Kidney epithelial cell (primary cell): ENCODE results near the gene NOL7. TPM values are rescaled to one million over a fixed set of nuclear protein-coding genes. Genes with fewer than 3 reads are reported as not detected.

Experiments
- DNase-seq: peaks from one replicate; pipeline ENCODE4 v3.0.0-alpha.2; 2010; ENCODE audit warnings: low read depth
- H3K27me3 ChIP-seq: 2 replicates; pipeline ENCODE4 v1.6.0; 2011; ENCODE audit warnings: low read length; ENCODE audit not compliant: control insufficient read depth, insufficient read depth
- H3K36me3 ChIP-seq: 2 replicates; pipeline ENCODE4 v1.5.1; 2011; ENCODE audit warnings: low read length; ENCODE audit not compliant: control insufficient read depth, insufficient read depth
- H3K4me3 ChIP-seq: 2 replicates; pipeline ENCODE4 v1.5.1; 2011; ENCODE audit warnings: low read depth, mild to moderate bottlenecking, control low read depth, low read length
- total RNA-seq: library from RNA; depleted of rRNA; stranded (reverse); fragments of >200 nt; gene quantifications from 2 replicates; pipeline ENCODE4 v1.2.3, GENCODE V29; 2015
- TF ChIP-seq, protein P1 (sequence below): IDR thresholded peaks from 2 replicates; pipeline ENCODE4 v1.5.1; 2011; ENCODE audit warnings: mild to moderate bottlenecking, moderate library complexity, low read length, control low read depth, inconsistent platforms; ENCODE audit not compliant: insufficient read depth, poor library complexity, severe bottlenecking

NOL7 gene
- total RNA-seq, 1 donor from 2014 or later, result 178 TPM

DNA sequence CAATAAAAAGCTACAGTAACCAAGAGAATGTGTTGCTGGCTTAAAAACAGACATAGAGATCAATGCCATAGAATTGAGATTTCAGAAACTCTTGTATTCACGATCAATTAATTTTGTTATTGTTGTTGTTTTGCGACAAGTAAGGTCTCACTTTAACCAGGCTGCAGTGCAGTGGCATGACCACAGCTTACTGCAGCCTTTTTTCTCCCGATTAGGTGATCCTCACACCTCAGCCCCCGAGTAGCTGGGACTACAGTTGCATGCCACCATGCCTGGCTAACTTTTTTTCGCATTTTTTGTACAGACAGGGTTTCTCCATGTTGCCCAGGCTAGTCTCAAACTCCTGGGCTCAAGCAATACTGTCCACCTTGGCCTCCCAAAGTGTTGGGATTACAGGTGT, 54.3 kb downstream of the NOL7 start:
- no peaks in the 10 kb centered on the region for H3K36me3 ChIP-seq
- no peak overlapping the region for H3K4me3 ChIP-seq
- no peak for DNase-seq
- H3K27me3 ChIP-seq, result no peaks in the 10 kb centered on the region
- TF ChIP-seq, protein P1, sequence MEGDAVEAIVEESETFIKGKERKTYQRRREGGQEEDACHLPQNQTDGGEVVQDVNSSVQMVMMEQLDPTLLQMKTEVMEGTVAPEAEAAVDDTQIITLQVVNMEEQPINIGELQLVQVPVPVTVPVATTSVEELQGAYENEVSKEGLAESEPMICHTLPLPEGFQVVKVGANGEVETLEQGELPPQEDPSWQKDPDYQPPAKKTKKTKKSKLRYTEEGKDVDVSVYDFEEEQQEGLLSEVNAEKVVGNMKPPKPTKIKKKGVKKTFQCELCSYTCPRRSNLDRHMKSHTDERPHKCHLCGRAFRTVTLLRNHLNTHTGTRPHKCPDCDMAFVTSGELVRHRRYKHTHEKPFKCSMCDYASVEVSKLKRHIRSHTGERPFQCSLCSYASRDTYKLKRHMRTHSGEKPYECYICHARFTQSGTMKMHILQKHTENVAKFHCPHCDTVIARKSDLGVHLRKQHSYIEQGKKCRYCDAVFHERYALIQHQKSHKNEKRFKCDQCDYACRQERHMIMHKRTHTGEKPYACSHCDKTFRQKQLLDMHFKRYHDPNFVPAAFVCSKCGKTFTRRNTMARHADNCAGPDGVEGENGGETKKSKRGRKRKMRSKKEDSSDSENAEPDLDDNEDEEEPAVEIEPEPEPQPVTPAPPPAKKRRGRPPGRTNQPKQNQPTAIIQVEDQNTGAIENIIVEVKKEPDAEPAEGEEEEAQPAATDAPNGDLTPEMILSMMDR, result no peak

Other genes starting within 250 kb of the NOL7 start
- gene GFOD1, start 127.7 kb upstream of the NOL7 start, total RNA-seq, result 0.75 and 1.9 TPM in 2 replicates
- 11.0 and 11.9 TPM in 2 replicates for gene SIRT5, start 40.7 kb upstream of the NOL7 start, total RNA-seq
- gene RANBP9, start 96.5 kb downstream of the NOL7 start, total RNA-seq, result 25.7 and 28.6 TPM in 2 replicates
- 15.0 and 16.2 TPM in 2 replicates for gene MCUR1, start 199.2 kb downstream of the NOL7 start, total RNA-seq